GM23338 (cell line): ENCODE results near the gene RBP3. TPM values are rescaled to one million over a fixed set of nuclear protein-coding genes. Genes with fewer than 3 reads are reported as not detected.
A peak's percentile ranks its signal among the peaks of the same experiment; 100 is the strongest.
"Not testable (repeated sequence)": the region's sequence is repeated elsewhere in the genome, so short reads cannot be mapped to it uniquely, and the experiment has no call there.

ENCODE experiments used
- ATAC-seq: fragments of 200-7000 bp; cut with Tn5 transposase; 3 replicates; pipeline ENCODE4 v1.9.1; 2020
- DNase-seq: peaks from one replicate; pipeline ENCODE4 v3.0.0-alpha.2; 2015; ENCODE audit warnings: low spot score
- H2AFZ ChIP-seq: fragments of 200-600 bp; sonication (generic); 2 replicates; pipeline ENCODE4 v1.8.0; 2016; ENCODE audit warnings: antibody characterized with exemption, mild to moderate bottlenecking, moderate library complexity
- H3F3A ChIP-seq: fragments of 200-600 bp; sonication (generic); replicated peaks from 2 replicates; pipeline ENCODE4 v1.8.0; 2017; ENCODE audit warnings: antibody characterized with exemption, mixed run types, low read depth
- H3K27ac ChIP-seq: fragments of 200-600 bp; sonication (generic); 2 replicates; pipeline ENCODE4 v1.6.1; 2016; ENCODE audit warnings: low read depth
- H3K27me3 ChIP-seq: fragments of 200-600 bp; sonication (generic); 2 replicates; pipeline ENCODE4 v1.8.0; 2016; ENCODE audit warnings: mild to moderate bottlenecking, mixed run types, moderate library complexity; ENCODE audit not compliant: insufficient read depth
- H3K36me3 ChIP-seq: fragments of 200-600 bp; sonication (generic); 2 replicates; pipeline ENCODE4 v1.8.0; 2016; ENCODE audit warnings: mild to moderate bottlenecking; ENCODE audit not compliant: insufficient read depth
- H3K4me1 ChIP-seq: fragments of 200-600 bp; sonication (generic); 2 replicates; pipeline ENCODE4 v1.8.0; 2016; ENCODE audit warnings: mild to moderate bottlenecking, moderate library complexity; ENCODE audit not compliant: insufficient read depth
- H3K4me2 ChIP-seq: fragments of 200-600 bp; sonication (generic); 2 replicates; pipeline ENCODE4 v1.7.1; 2017; ENCODE audit warnings: mixed run types
- H3K4me3 ChIP-seq: fragments of 200-600 bp; sonication (generic); 2 replicates; pipeline ENCODE4 v1.6.1; 2016; ENCODE audit warnings: mixed run types
- H3K79me2 ChIP-seq: fragments of 200-600 bp; sonication (generic); replicated peaks from 2 replicates; pipeline ENCODE4 v1.8.0; 2017; ENCODE audit warnings: mild to moderate bottlenecking; ENCODE audit not compliant: insufficient read depth
- H3K9me2 ChIP-seq: fragments of 200-600 bp; sonication (generic); 2 replicates; pipeline ENCODE4 v1.8.0; 2017; ENCODE audit not compliant: insufficient read depth
- H4K20me1 ChIP-seq: fragments of 200-600 bp; sonication (generic); replicated peaks from 2 replicates; pipeline ENCODE4 v1.8.0; 2017; ENCODE audit warnings: mild to moderate bottlenecking; ENCODE audit not compliant: insufficient read depth
- H3K27ac Mint-ChIP-seq: 2 replicates; pipeline ENCODE4 v1.8.0; 2020; ENCODE audit warnings: inconsistent platforms, mild to moderate bottlenecking, moderate library complexity, mixed read lengths
- H3K27me3 Mint-ChIP-seq: 3 replicates; pipeline ENCODE4 v1.8.0; 2022; ENCODE audit warnings: low read depth, mild to moderate bottlenecking, moderate library complexity, mixed read lengths, inconsistent platforms; ENCODE audit not compliant: insufficient read depth, poor library complexity
- H3K36me3 Mint-ChIP-seq: 3 replicates; pipeline ENCODE4 v1.8.0; 2021; ENCODE audit warnings: low read depth, mild to moderate bottlenecking, inconsistent platforms, moderate library complexity, mixed read lengths
- H3K4me1 Mint-ChIP-seq: 3 replicates; pipeline ENCODE4 v1.8.0; 2020; ENCODE audit warnings: mild to moderate bottlenecking, inconsistent platforms, mixed read lengths
- H3K4me3 Mint-ChIP-seq: 3 replicates; pipeline ENCODE4 v1.8.0; 2021; ENCODE audit warnings: moderate library complexity, mild to moderate bottlenecking, inconsistent platforms, mixed read lengths
- H3K9me3 Mint-ChIP-seq: 3 replicates; pipeline ENCODE4 v1.8.0; 2020; ENCODE audit warnings: moderate library complexity, mild to moderate bottlenecking, inconsistent platforms, mixed read lengths
- POLR2AphosphoS5 ChIP-seq: IDR thresholded peaks from 2 replicates; pipeline ENCODE4 v1.6.1; 2016; ENCODE audit warnings: antibody characterized with exemption, low read depth
- REST ChIP-seq: IDR thresholded peaks from one replicate; pipeline ENCODE4 v1.6.1; 2018; ENCODE audit warnings: antibody characterized with exemption; ENCODE audit not compliant: unreplicated experiment
- ZNF331 ChIP-seq: fragments of 250-450 bp; sonication (Bioruptor Pico); IDR thresholded peaks from 2 replicates; pipeline ENCODE4 v1.5.0; 2020; ENCODE audit warnings: low read depth, mild to moderate bottlenecking, moderate library complexity
- ZNF462 ChIP-seq: fragments of 250-450 bp; sonication (Bioruptor Pico); IDR thresholded peaks from 2 replicates; pipeline ENCODE4 v1.5.0; 2020; ENCODE audit warnings: mild to moderate bottlenecking, moderate library complexity
- polyA plus RNA-seq: library from polyadenylated mRNA; unstranded; fragments of >200 nt; fragmentation: Nextera tagmentation; extraction: Ambion mirVana; gene quantifications from 2 replicates; pipeline ENCODE4 v1.2.1, GENCODE V29; 2016
- total RNA-seq: library from RNA; depleted of rRNA; stranded (reverse); fragments of >200 nt; shearing (Covaris generic); gene quantifications from 2 replicates; pipeline ENCODE4 v1.2.3, GENCODE V29; 2014

Gene RBP3
- total and polyA plus RNA-seq, 2 experiments from 2014 or later: not detected

DNA sequence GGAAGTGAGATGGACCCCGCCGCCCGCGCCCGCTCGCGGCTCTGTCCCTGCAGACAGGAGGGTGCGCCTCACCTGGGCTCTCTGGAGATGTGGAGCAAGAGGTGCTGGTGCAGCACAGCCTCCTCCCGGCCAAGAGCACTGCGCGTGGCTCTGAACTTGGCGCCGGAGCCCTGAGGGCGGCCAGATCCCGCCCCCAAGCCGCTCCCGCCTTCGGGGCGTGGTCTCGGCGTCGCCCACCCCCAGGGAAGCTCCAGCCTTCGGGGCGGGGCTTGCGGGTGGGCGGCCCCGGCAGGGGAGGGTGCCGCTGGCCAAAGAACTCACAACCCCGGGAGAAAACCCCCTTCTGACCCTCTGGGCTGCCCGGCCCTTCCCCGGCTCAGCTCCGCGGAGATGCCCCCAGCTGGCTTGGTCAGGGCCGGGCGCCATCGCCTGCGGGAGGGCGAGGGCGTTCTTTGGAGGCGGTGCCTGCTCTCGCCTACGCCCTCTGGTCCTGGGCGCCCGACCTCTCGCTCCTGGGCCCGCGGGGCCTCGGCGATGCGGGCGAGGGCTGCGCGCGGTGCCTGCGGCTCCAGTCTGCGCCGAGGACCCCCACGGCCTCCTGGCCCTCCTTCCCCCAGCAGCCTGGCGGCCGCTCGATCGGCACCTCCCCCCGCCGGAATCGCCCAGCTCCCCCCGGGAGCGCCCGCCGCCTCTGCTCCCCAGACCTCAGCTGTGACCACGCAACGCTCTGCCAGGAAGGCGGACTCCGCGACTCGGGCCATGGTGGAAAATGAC is 36.2 kb downstream of the RBP3 start, which contains the start of gene ZNF488:
Gene ZNF488 (minus strand): TSS at position 146 of the 774 bp plus-strand sequence. CDS start 15,464 bp downstream, outside the sequence.
- DNase-seq: peak; percentile 88
- Histone ChIP-seq H4K20me1 (no peaks in the 10 kb centered on the region), H3K9me2 (no peaks in the 10 kb centered on the region; the same call in 1 of the 2 replicates), H3K27ac (peak within 1 kb of the TSS; percentile 56; the same call in 1 of the 2 replicates), H3K27me3 (peaks cover 11% of the 10 kb centered on the region; the same call in 1 of the 2 replicates), H3K4me3 (peak within 1 kb of the TSS; percentile 70), H3K4me1 (peaks cover 29% of the 10 kb centered on the region), H3K79me2 (no peaks in the 10 kb centered on the region), H2AFZ (peak within 1 kb of the TSS; percentile 99), H3K36me3 (no peaks in the 10 kb centered on the region), H3K4me2 (peak within 1 kb of the TSS; percentile 94), H3F3A (0 out of 2 replicates have a peak, but pooled peaks cover 5% of the 10 kb centered on the region)
- H3K36me3 Mint-ChIP-seq: peaks cover 9% of the 10 kb centered on the region
- H3K27ac Mint-ChIP-seq: peak within 1 kb of the TSS; percentile 13; the same call in 1 of the 2 replicates
- peak; percentile 90 for ATAC-seq
- peak; percentile 75 for TF ChIP-seq POLR2AphosphoS5
- no peak for TF ChIP-seq REST
- peaks cover 20% of the 10 kb centered on the region for H3K27me3 Mint-ChIP-seq
- H3K4me1 Mint-ChIP-seq: peaks cover 32% of the 10 kb centered on the region
- H3K4me3 Mint-ChIP-seq: peak within 1 kb of the TSS; percentile 88
- H3K9me3 Mint-ChIP-seq: peaks cover 26% of the 10 kb centered on the region; the same call in 2 of the 3 replicates

DNA sequence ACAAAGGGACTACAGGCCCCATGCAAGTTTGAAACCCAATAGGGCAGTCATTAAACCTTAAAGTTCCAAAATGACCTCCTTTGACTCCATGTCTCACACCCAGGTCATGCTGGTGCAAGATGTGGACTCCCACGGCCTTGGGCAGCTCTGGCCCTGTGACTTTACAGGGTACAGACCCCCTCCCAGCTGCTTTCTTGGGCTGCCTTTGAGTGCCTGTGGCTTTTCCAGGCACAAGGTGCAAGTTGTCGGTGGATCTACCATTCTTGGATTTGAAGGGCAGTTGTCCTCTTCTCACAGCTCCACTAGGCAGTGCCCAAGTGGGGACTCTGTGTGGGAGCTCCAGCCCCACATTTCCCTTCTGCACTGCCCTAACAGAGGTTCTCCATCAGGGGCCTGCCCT is 37.9 kb downstream of the RBP3 start:
- peaks cover 29% of the 10 kb centered on the region for H3K4me1 ChIP-seq
- H3K36me3 ChIP-seq, H3K4me3 Mint-ChIP-seq, H3K27ac Mint-ChIP-seq, H3F3A ChIP-seq, H3K4me2 ChIP-seq, H2AFZ ChIP-seq, DNase-seq, ATAC-seq, H4K20me1 ChIP-seq, H3K27ac ChIP-seq, H3K9me2 ChIP-seq, H3K79me2 ChIP-seq, H3K36me3 Mint-ChIP-seq, H3K4me3 ChIP-seq: not testable (repeated sequence)
- peaks cover 14% of the 10 kb centered on the region for H3K27me3 Mint-ChIP-seq
- H3K9me3 Mint-ChIP-seq: peaks cover 26% of the 10 kb centered on the region; the same call in 2 of the 3 replicates
- H3K4me1 Mint-ChIP-seq: peaks cover 28% of the 10 kb centered on the region
- H3K27me3 ChIP-seq: peaks cover 11% of the 10 kb centered on the region; the same call in 1 of the 2 replicates

DNA sequence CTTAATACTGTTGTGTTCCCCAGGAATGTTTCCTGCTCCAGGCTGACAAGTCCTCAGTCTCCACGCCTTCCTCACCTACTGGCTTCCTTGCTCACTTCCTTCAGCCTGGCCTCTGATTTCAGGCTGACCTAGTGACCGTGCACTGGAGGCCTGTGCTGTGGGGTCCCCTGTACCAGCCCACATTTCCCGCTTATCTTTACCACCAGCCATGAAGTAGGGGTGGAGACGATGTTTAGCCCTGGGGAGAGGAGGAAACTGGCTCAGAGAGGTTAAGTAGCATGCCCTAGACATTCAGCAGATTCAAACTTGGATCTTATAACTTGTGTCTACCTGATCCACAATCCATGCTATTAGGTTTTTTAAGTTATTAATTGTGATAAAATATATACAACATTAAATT is 40.7 kb downstream of the RBP3 start:
- no peaks in the 10 kb centered on the region for H3K36me3 ChIP-seq
- DNase-seq (no peak), ATAC-seq (no peak)
- no peak overlapping the region for H2AFZ ChIP-seq
- Mint-ChIP-seq H3K27ac (no peak overlapping the region), H3K36me3 (peaks cover 9% of the 10 kb centered on the region; the same call in 2 of the 3 replicates), H3K4me3 (no peak overlapping the region), H3K27me3 (peaks cover 9% of the 10 kb centered on the region), H3K9me3 (peaks cover 26% of the 10 kb centered on the region; the same call in 2 of the 3 replicates), H3K4me1 (peaks cover 4% of the 10 kb centered on the region)
- H3K4me2 ChIP-seq: no peak overlapping the region
- 0 out of 2 replicates have a peak, but pooled peaks cover 1% of the 10 kb centered on the region for H3F3A ChIP-seq
- H3K27ac ChIP-seq: no peak overlapping the region
- no peaks in the 10 kb centered on the region for H4K20me1 ChIP-seq
- H3K9me2 ChIP-seq: peaks cover 2% of the 10 kb centered on the region; the same call in 1 of the 2 replicates
- H3K4me1 ChIP-seq: peaks cover 5% of the 10 kb centered on the region; the same call in 1 of the 2 replicates
- H3K27me3 ChIP-seq: peaks cover 11% of the 10 kb centered on the region; the same call in 1 of the 2 replicates
- no peak overlapping the region for H3K4me3 ChIP-seq
- H3K79me2 ChIP-seq: no peaks in the 10 kb centered on the region
- TF ChIP-seq ZNF462 (CRISPR knock-in tag) (no peak), ZNF331 (CRISPR knock-in tag) (no peak)
